ENCODE measurements around the gene MISP.
"Not testable (repeated sequence)": the region's sequence is repeated elsewhere in the genome, so short reads cannot be mapped to it uniquely, and the experiment has no call there.

Gene MISP, protein sequence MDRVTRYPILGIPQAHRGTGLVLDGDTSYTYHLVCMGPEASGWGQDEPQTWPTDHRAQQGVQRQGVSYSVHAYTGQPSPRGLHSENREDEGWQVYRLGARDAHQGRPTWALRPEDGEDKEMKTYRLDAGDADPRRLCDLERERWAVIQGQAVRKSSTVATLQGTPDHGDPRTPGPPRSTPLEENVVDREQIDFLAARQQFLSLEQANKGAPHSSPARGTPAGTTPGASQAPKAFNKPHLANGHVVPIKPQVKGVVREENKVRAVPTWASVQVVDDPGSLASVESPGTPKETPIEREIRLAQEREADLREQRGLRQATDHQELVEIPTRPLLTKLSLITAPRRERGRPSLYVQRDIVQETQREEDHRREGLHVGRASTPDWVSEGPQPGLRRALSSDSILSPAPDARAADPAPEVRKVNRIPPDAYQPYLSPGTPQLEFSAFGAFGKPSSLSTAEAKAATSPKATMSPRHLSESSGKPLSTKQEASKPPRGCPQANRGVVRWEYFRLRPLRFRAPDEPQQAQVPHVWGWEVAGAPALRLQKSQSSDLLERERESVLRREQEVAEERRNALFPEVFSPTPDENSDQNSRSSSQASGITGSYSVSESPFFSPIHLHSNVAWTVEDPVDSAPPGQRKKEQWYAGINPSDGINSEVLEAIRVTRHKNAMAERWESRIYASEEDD

DNA sequence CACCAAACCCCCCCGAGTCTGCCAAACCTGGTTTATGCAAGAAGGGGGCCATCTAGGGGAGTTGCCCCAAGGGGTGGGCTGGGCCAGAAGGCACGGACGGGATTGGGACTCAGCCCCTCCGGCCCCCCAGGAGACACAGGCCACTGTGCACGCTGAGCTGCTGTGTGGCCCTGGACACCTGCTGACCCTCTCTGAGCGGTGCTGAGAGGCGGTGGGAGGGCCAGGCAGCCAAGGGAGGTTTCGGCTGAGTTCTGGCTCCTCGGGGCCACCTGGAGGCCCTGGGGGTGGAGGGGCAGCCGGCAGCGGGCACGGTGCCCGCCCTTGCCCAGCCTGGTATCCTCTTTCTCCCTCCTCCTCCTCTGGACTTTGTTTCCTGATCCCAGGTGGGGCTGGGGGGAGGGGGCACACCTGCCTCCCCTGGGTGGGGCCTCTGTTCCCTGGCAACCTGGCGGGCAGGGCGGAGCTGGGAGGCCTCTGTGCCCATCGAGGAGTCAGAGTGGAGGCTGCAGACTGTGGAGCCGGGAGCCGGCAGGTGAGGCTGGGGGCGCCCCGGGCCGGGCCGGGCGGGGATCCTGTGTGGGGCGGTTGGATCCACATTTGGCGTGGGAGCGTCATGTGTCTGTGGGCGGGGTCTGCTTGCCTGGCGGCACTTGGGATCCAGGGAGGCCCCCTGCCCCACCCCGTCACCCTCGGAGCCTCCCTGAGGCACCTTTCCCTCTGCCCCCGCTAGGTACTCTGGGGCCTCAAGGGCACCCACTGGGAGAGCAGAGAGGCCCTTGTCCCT lies at the start of gene MISP:
MISP (plus strand) TSS at position 473 of the 784 bp plus-strand sequence. CDS start 5,835 bp downstream, outside the sequence.
- Histone ChIP-seq H3K9me3 (ENCODE audit: insufficient read depth, low read depth, low read length) (peaks cover 4% of the 10 kb centered on the region; the same call in 1 of the 2 replicates), H3K27me3 (ENCODE audit: insufficient read depth, low read length) (no peaks in the 10 kb centered on the region), H3K36me3 (ENCODE audit: insufficient read depth, low read depth, low read length) (no peaks in the 10 kb centered on the region), H3K4me1 (ENCODE audit: insufficient read depth, low read length) (no peaks in the 10 kb centered on the region), H3K27ac (ENCODE audit: low read length) (no peak within 1 kb of the TSS), H3K4me3 (ENCODE audit: low read length) (no peak within 1 kb of the TSS), H3K9ac (ENCODE audit: low read depth, low read length) (no peak within 1 kb of the TSS)

DNA sequence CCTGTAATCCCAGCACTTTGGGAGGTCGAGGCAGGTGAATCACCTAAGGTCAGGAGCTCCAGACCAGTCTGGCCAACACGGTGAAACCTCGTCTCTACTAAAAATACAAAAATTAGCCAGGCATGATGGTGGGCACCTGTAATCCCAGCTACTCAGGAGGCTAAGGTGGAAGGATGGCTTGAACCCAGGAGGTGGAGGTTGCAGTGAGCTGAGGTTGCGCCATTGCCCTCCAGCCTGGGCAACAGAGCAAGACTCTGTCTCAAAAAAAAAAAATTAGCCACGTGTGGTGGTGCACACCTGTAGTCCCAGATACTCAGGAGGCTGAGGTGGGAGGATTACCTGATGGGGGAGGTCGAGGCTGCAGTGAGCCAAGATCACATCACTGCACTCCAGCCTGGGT lies 48.1 kb upstream of the MISP start:
- not testable (repeated sequence) for H3K27ac ChIP-seq (ENCODE audit: low read length); H3K36me3 ChIP-seq (ENCODE audit: insufficient read depth, low read depth, low read length); H3K4me1 ChIP-seq (ENCODE audit: insufficient read depth, low read length); H3K27me3 ChIP-seq (ENCODE audit: insufficient read depth, low read length); H3K9me3 ChIP-seq (ENCODE audit: insufficient read depth, low read depth, low read length); H3K9ac ChIP-seq (ENCODE audit: low read depth, low read length); H3K4me3 ChIP-seq (ENCODE audit: low read length)

DNA sequence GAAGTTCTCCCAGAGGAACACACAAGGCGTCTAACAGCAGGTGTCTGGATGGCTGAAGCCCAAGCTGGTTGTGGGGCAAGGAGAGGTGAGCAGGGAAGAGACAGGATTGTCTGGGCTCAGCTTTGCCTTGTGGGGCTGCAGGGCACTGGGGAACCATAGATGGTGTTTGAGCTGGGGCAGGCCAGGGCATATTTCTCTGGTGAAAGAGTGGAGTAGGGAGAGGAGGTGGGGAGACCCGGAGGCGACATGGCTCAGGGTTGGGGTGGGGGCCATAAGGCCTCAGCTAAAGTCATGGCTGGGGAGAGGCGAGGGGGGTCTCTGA lies 47.6 kb upstream of the MISP start:
- Histone ChIP-seq H3K4me3 (ENCODE audit: low read length) (peak overlapping the region; percentile 57), H3K4me1 (ENCODE audit: insufficient read depth, low read length) (no peaks in the 10 kb centered on the region), H3K9ac (ENCODE audit: low read depth, low read length) (no peak overlapping the region), H3K27me3 (ENCODE audit: insufficient read depth, low read length) (peaks cover 11% of the 10 kb centered on the region; the same call in 1 of the 2 replicates), H3K36me3 (ENCODE audit: insufficient read depth, low read depth, low read length) (no peaks in the 10 kb centered on the region), H3K9me3 (ENCODE audit: insufficient read depth, low read depth, low read length) (no peaks in the 10 kb centered on the region), H3K27ac (ENCODE audit: low read length) (no peak overlapping the region)

DNA sequence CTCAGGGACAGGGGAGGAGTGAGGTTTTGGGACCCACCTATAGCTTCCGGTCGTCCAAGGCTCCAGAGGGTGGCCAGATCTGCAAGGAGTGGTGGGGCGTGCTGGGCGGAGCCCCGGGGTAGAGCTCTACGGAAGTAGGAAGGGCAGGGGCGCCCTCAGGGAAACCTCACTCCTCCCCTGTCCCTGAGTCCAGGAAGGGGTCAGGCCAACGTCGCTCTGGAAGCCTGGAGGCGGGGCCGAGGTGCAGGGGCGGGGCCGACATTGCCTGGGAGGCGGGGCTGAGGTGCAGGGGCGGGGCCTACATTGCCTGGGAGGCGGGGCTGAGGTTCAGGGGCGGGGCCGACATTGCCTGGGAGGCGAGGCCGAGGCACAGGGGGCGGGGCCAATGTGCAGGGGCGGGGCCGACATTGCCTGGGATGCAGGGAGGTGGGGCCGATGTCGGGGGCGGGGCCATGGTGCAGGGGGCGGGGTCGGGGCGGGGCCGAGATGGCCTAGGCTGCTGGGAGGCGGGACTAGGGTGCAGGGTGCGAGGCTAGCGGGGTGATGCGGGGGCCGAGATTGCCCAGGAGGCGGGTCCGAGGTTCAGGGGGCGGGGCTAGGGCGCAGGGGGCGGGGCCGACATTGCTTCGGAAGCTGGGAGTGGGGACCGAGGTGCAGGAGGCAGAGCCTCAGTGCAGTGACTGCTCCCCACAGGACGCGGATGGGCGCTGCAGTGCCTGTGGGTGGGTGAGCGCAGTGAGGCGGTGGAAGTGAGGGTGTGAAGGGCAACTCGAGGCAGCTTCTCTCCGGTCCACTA lies 47.1 kb upstream of the MISP start:
- Histone ChIP-seq H3K4me1 (ENCODE audit: insufficient read depth, low read length) (no peaks in the 10 kb centered on the region), H3K9ac (ENCODE audit: low read depth, low read length) (no peak overlapping the region), H3K36me3 (ENCODE audit: insufficient read depth, low read depth, low read length) (no peaks in the 10 kb centered on the region), H3K27ac (ENCODE audit: low read length) (no peak overlapping the region), H3K27me3 (ENCODE audit: insufficient read depth, low read length) (peaks cover 13% of the 10 kb centered on the region; the same call in 1 of the 2 replicates), H3K9me3 (ENCODE audit: insufficient read depth, low read depth, low read length) (no peaks in the 10 kb centered on the region), H3K4me3 (ENCODE audit: low read length) (peak overlapping the region; percentile 63)

DNA sequence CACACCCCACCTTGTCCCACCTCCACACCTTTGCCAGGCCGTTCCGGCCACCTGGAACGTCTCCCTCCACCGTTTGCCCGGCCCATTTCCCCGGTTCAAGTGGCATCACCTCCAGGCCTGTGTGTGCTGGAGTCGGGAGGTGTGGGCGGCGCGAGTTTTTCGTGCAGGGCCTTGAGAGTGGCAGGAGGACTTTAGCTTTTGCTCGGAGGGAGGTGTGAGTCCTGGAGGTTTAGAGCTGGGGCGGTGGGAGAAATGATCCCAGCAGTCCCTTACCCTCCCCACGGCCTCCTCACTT lies 46.5 kb upstream of the MISP start:
- Histone ChIP-seq H3K9me3 (ENCODE audit: insufficient read depth, low read depth, low read length) (no peaks in the 10 kb centered on the region), H3K27me3 (ENCODE audit: insufficient read depth, low read length) (peaks cover 14% of the 10 kb centered on the region; the same call in 1 of the 2 replicates), H3K4me3 (ENCODE audit: low read length) (peak overlapping the region; percentile 63), H3K9ac (ENCODE audit: low read depth, low read length) (no peak overlapping the region), H3K27ac (ENCODE audit: low read length) (no peak overlapping the region), H3K4me1 (ENCODE audit: insufficient read depth, low read length) (no peaks in the 10 kb centered on the region), H3K36me3 (ENCODE audit: insufficient read depth, low read depth, low read length) (no peaks in the 10 kb centered on the region)

DNA sequence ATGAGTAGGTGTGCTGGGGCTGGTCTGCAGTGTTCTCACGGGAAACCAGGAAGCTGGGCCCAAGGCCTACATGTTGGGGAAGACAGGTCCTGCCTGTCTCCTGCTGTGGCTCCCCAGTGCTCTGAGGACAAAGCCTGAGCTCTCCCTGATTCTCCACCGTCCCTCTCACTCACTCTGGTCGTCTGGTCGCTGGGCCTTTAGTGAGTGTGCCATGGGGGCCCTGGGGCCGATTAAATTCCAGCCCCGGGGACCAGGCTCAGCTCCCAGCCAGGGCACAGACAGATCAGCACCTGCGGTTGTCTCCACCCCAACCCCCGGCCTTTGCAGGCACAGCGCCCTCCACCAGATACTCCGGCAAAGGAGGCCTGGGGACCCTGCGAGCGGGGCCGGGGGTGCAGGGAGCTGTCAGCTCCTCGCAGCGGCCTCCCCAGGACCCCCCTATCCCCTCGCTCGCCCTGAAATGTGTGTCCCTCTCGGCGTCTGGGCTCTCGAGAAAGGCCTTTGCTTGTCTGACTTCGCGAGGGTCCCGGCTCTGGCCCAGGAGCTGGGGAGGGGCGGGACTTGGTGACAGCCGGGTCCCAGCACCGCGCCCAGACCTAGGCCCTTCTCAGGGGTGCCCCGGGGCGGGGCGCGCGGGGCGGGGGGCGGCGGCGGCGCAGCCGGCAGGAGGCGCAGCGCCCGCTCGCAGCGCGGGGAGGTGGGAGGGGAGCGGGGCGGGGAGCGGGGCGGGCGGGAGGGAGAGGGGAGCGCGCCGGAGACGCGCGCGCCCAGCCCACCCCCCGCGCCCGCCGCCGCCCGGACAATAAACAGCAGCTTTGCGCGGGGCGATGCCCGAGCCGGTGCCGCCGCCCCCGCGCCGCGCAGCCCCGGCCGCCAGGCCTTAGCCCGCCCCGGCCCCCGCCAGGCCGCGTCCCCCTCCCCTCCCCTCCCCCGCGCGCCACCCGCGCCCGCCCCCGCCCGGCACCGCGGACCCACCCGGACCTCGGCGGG lies 42.5 kb upstream of the MISP start, which contains the start of gene PALM:
PALM (plus strand) TSS at position 782 of the 990 bp plus-strand sequence. CDS start 212 bp downstream, outside the sequence.
- H3K36me3 ChIP-seq (ENCODE audit: insufficient read depth, low read depth, low read length): no peaks in the 10 kb centered on the region
- peak within 1 kb of the TSS; percentile 58; the same call in 1 of the 2 replicates for H3K4me3 ChIP-seq (ENCODE audit: low read length)
- H3K27ac ChIP-seq (ENCODE audit: low read length): no peak within 1 kb of the TSS
- H3K4me1 ChIP-seq (ENCODE audit: insufficient read depth, low read length): no peaks in the 10 kb centered on the region
- peaks cover 24% of the 10 kb centered on the region for H3K27me3 ChIP-seq (ENCODE audit: insufficient read depth, low read length)
- H3K9me3 ChIP-seq (ENCODE audit: insufficient read depth, low read depth, low read length): no peaks in the 10 kb centered on the region
- H3K9ac ChIP-seq (ENCODE audit: low read depth, low read length): no peak within 1 kb of the TSS

DNA sequence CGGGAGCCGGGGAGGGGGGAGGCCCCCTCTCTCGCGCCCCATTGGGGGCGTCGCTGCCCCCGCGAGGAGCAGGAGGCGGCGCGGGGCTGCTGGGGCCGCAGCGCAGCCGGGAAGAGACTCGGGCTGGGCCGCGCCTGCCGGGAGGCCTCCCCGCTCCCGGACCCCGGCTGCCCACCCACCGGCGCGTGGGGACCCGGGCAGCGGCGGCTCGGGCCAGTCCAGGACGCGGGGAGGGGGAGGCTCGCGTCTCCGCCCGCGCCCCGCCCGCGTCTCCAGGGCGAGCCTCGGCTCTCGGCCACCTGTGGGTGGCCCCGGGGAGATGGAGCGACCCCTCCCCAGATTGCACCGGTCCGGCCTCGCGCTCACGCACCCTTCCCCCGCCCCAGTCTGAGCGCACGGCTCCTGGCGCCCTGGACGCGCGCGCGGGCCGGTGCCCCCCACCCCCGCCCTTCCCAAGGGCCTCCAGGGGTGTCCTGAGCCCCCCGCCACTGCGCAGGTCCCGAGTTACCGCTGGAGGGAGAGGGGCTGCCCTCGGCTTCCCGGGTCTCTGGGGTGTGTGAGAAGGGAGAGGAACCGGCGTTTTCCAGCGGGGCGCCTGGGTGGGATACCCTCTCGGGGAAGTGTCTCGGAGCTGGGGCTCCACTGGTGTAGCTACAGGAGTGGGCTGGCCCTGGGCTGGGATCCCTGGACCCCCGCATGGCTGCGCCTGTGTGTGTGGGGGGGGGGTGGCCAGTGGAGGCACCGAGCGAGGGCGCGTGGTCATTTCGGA lies 41.5 kb upstream of the MISP start:
- no peaks in the 10 kb centered on the region for H3K9me3 ChIP-seq (ENCODE audit: insufficient read depth, low read depth, low read length)
- no peak overlapping the region for H3K27ac ChIP-seq (ENCODE audit: low read length)
- H3K9ac ChIP-seq (ENCODE audit: low read depth, low read length): no peak overlapping the region
- no peaks in the 10 kb centered on the region for H3K36me3 ChIP-seq (ENCODE audit: insufficient read depth, low read depth, low read length)
- peak overlapping the region; percentile 57; the same call in 1 of the 2 replicates for H3K4me3 ChIP-seq (ENCODE audit: low read length)
- no peaks in the 10 kb centered on the region for H3K4me1 ChIP-seq (ENCODE audit: insufficient read depth, low read length)
- peaks cover 24% of the 10 kb centered on the region for H3K27me3 ChIP-seq (ENCODE audit: insufficient read depth, low read length)

DNA sequence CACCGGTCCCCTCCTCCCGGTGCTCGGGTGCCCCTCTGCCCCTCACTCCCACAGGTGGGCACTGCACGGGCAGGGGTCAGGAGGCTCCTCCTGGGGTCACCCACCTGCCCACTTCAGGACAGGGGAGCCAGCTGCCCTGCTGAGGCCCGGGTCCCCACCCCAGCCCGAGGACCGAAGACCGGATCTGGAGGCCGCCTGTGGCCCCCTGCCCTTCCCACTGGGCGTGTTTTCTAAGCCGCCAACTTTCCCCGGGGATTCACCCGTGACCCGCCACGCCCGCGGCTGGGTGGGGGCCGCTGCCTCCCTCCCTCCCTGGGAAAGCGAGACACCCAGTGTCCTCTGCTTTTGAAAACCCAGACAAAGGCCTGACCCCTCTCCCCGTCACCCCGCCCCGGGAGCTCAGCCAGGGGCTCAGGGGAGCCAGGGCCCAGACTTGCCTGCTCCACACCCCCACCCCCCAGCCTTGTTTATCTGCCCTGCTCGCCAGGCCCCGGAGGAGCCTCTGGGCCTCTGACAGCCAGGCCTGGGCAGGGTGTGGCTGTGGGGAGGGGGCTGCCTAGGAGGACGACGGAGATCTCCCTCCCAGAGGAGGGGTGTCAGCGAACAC lies 40.8 kb upstream of the MISP start:
- H3K9me3 ChIP-seq (ENCODE audit: insufficient read depth, low read depth, low read length): no peaks in the 10 kb centered on the region
- H3K4me3 ChIP-seq (ENCODE audit: low read length): peak overlapping the region; percentile 57; the same call in 1 of the 2 replicates
- H3K36me3 ChIP-seq (ENCODE audit: insufficient read depth, low read depth, low read length): no peaks in the 10 kb centered on the region
- H3K27ac ChIP-seq (ENCODE audit: low read length): no peak overlapping the region
- no peaks in the 10 kb centered on the region for H3K4me1 ChIP-seq (ENCODE audit: insufficient read depth, low read length)
- peaks cover 24% of the 10 kb centered on the region for H3K27me3 ChIP-seq (ENCODE audit: insufficient read depth, low read length)
- H3K9ac ChIP-seq (ENCODE audit: low read depth, low read length): no peak overlapping the region

DNA sequence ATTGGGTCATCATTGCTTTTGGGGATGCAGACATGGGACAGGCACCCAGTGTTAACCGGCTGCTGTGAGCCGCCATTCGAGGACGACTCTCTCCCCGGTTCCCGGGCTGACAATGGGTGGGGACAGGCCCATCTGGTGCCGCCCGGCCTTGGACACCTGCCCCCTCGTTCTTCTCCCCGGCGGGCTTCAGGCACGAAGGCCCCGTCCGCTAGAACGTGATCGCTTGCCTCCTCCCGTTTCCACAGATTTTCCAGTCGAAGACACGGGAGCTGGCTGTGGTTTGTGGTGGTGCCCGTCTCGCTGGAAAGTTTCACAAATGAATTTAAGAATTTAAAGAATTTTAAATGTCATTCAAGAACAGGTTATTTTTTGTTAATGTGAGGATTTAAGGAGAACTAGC lies 40.1 kb upstream of the MISP start:
- Histone ChIP-seq H3K4me3 (ENCODE audit: low read length) (no peak overlapping the region), H3K27me3 (ENCODE audit: insufficient read depth, low read length) (peaks cover 24% of the 10 kb centered on the region), H3K27ac (ENCODE audit: low read length) (no peak overlapping the region), H3K36me3 (ENCODE audit: insufficient read depth, low read depth, low read length) (no peaks in the 10 kb centered on the region), H3K4me1 (ENCODE audit: insufficient read depth, low read length) (no peaks in the 10 kb centered on the region), H3K9ac (ENCODE audit: low read depth, low read length) (no peak overlapping the region), H3K9me3 (ENCODE audit: insufficient read depth, low read depth, low read length) (no peaks in the 10 kb centered on the region)

DNA sequence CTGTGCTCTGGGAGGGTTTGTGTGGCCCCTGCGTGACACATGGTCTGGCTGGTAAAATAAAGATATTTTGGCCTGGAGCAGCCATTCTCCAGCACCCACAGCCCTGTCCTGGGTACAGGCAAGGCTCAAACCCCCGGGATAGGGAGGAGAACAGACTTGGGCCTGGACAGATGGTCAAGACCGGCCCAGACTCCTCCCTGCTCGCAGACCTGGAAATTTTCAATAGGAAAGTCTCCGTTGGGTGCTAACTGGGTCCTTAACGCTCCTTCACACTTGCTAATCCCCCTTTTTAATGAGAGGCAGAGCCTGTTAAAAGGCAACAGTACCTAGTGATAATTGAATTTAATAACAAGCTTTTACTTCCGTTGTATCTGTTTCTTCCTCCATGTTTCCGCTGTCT lies 39.7 kb upstream of the MISP start:
- H3K9ac ChIP-seq (ENCODE audit: low read depth, low read length): no peak overlapping the region
- H3K27ac ChIP-seq (ENCODE audit: low read length): no peak overlapping the region
- no peaks in the 10 kb centered on the region for H3K36me3 ChIP-seq (ENCODE audit: insufficient read depth, low read depth, low read length)
- peaks cover 24% of the 10 kb centered on the region for H3K27me3 ChIP-seq (ENCODE audit: insufficient read depth, low read length)
- no peak overlapping the region for H3K4me3 ChIP-seq (ENCODE audit: low read length)
- H3K4me1 ChIP-seq (ENCODE audit: insufficient read depth, low read length): no peaks in the 10 kb centered on the region
- no peaks in the 10 kb centered on the region for H3K9me3 ChIP-seq (ENCODE audit: insufficient read depth, low read depth, low read length)

All from iPS-20b (cell line).